DMS114 treated with DMSO at 0.1 percent for 48 hours (cell line): ENCODE measurements around the gene CHIC1.

Experiments used
- DNase-seq: peaks from one replicate; lab custom pipeline; 2025; ENCODE audit not compliant: unreplicated experiment; lab: John Stamatoyannopoulos, UW

Gene CHIC1

DNA sequence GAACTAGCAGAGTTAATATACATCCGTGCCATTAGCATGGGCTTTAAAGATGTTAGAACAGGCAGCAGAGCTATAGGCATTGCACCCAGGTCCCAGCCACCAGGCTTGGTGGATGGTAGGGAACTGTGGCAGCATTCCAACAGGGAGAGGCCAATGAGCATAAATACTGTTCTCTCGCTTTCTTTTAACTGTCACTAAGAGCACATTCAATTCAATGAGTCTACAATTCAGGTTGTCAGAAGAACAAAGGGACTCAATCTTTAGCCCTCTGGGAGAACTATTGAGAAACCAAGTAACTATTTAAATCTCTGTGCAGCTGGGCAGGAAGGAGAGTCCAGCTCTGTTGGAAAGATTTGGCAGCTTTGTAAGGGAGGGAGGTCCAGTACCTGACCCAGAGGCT, 165.6 kb downstream of the CHIC1 start:
- DNase-seq: no peak
